IMR-90 (cell line): ENCODE results near the gene ATP5PD. TPM values are rescaled to one million over a fixed set of nuclear protein-coding genes. Genes with fewer than 3 reads are reported as not detected.
A peak's percentile ranks its signal among the peaks of the same experiment; 100 is the strongest.

ENCODE experiments used
- ATAC-seq: fragments of 200-7000 bp; cut with Tn5 transposase; 2 replicates; pipeline ENCODE4 v1.9.1; 2020; ENCODE audit warnings: low read depth, mild to moderate bottlenecking, moderate library complexity
- BruUV-seq: library from RNA; stranded (reverse); fragments of 400-500 nt; replicated peaks from 2 replicates; lab custom pipeline; 2021; lab: Mats Ljungman, UMichigan
- CTCF ChIA-PET: fragments of 300-600 bp; formaldehyde crosslinking; extraction: SDS; loops from one replicate; lab custom pipeline; 2021; ENCODE audit warnings: antibody characterized with exemption; lab: Yijun Ruan, JAX
- POLR2A ChIA-PET: fragments of 300-600 bp; sonication (Branson Sonifier 250); formaldehyde crosslinking; loops from one replicate; lab custom pipeline; 2022; ENCODE audit warnings: antibody characterized with exemption; ENCODE audit not compliant: unreplicated experiment; lab: Charles Lee
- DNase-seq: peaks from one replicate; pipeline ENCODE4 v3.0.0; 2013
- H2AFZ ChIP-seq: replicated peaks from 2 replicates; pipeline ENCODE3; 2013; ENCODE audit warnings: low read length, mild to moderate bottlenecking; ENCODE audit not compliant: poor library complexity
- H2AK5ac ChIP-seq: 2 replicates; pipeline ENCODE4 v1.6.1; 2013; ENCODE audit warnings: low read depth, low read length, inconsistent platforms
- H2AK9ac ChIP-seq: replicated peaks from 2 replicates; pipeline ENCODE3; 2013; ENCODE audit warnings: mild to moderate bottlenecking, low read depth, low read length, moderate library complexity; ENCODE audit not compliant: poor library complexity
- H2BK120ac ChIP-seq: 2 replicates; pipeline ENCODE4 v1.6.1; 2013; ENCODE audit warnings: low read depth, low read length, inconsistent platforms
- H2BK15ac ChIP-seq: 3 replicates; pipeline ENCODE4 v1.6.1; 2013; ENCODE audit warnings: low read depth, low read length, inconsistent platforms
- H2BK20ac ChIP-seq: 2 replicates; pipeline ENCODE4 v1.6.1; 2013; ENCODE audit warnings: low read depth, mild to moderate bottlenecking, inconsistent platforms, low read length, moderate library complexity
- H2BK5ac ChIP-seq: 2 replicates; pipeline ENCODE4 v1.6.1; 2013; ENCODE audit warnings: mild to moderate bottlenecking, low read depth, low read length, inconsistent platforms; ENCODE audit not compliant: poor library complexity, severe bottlenecking
- H3K14ac ChIP-seq: replicated peaks from 2 replicates; pipeline ENCODE4 v1.6.1; 2013; ENCODE audit warnings: low read depth, low read length, inconsistent platforms
- H3K18ac ChIP-seq: 2 replicates; pipeline ENCODE4 v1.6.1; 2013; ENCODE audit warnings: low read depth, low read length, control low read depth
- H3K23ac ChIP-seq: 2 replicates; pipeline ENCODE4 v1.6.1; 2013; ENCODE audit warnings: low read depth, low read length, inconsistent platforms
- H3K27ac ChIP-seq: 2 replicates; pipeline ENCODE4 v1.5.1; 2013; ENCODE audit warnings: mild to moderate bottlenecking, control low read depth, low read length; ENCODE audit not compliant: insufficient read depth
- H3K27me3 ChIP-seq: 2 replicates; pipeline ENCODE4 v1.6.1; 2013; ENCODE audit warnings: low read length; ENCODE audit not compliant: control insufficient read depth, insufficient read depth
- H3K36me3 ChIP-seq: 2 replicates; pipeline ENCODE4 v1.6.1; 2013; ENCODE audit warnings: low read length, mixed read lengths; ENCODE audit not compliant: control insufficient read depth, insufficient read depth
- H3K4ac ChIP-seq: 2 replicates; pipeline ENCODE4 v1.6.1; 2013; ENCODE audit warnings: low read depth, low read length, inconsistent platforms
- H3K4me1 ChIP-seq: 2 replicates; pipeline ENCODE4 v1.6.1; 2013; ENCODE audit warnings: low read length, mixed read lengths; ENCODE audit not compliant: control insufficient read depth, insufficient read depth
- H3K4me2 ChIP-seq: 2 replicates; pipeline ENCODE4 v1.6.1; 2013; ENCODE audit warnings: low read depth, mild to moderate bottlenecking, control low read depth, low read length, moderate library complexity
- H3K4me3 ChIP-seq: 2 replicates; pipeline ENCODE4 v1.5.1; 2013; ENCODE audit warnings: low read depth, mild to moderate bottlenecking, control low read depth, low read length, moderate library complexity; ENCODE audit not compliant: insufficient read depth
- H3K56ac ChIP-seq: 2 replicates; pipeline ENCODE4 v1.6.1; 2013; ENCODE audit warnings: low read length, inconsistent platforms; ENCODE audit not compliant: insufficient read depth; ENCODE audit errors: extremely low read depth
- H3K79me1 ChIP-seq, 2 experiments: 2 replicates each; pipeline ENCODE4 v1.6.1; 2013; ENCODE audit warnings: low read length in 2 of 2, inconsistent platforms in 1 of 2, low read depth in 1 of 2
- H3K9ac ChIP-seq: 2 replicates; pipeline ENCODE4 v1.6.1; 2013; ENCODE audit warnings: low read depth, low read length, control low read depth
- H3K9me1 ChIP-seq: 2 replicates; pipeline ENCODE4 v1.6.1; 2013; ENCODE audit warnings: low read length, inconsistent platforms; ENCODE audit not compliant: insufficient read depth
- H3K9me3 ChIP-seq: 2 replicates; pipeline ENCODE4 v1.6.1; 2013; ENCODE audit warnings: low read length; ENCODE audit not compliant: control insufficient read depth, insufficient read depth
- H4K20me1 ChIP-seq: 2 replicates; pipeline ENCODE4 v1.6.1; 2013; ENCODE audit warnings: low read length, inconsistent platforms; ENCODE audit not compliant: insufficient read depth
- H4K5ac ChIP-seq: 2 replicates; pipeline ENCODE4 v1.6.1; 2013; ENCODE audit warnings: mild to moderate bottlenecking, low read depth, low read length, control low read depth
- H4K8ac ChIP-seq, 2 experiments: 2 replicates each; pipeline ENCODE4 v1.6.1; 2013; ENCODE audit warnings: low read depth in 2 of 2, low read length in 2 of 2, control low read depth in 1 of 2, inconsistent platforms in 1 of 2
- H4K91ac ChIP-seq: 2 replicates; pipeline ENCODE4 v1.6.1; 2013; ENCODE audit warnings: low read depth, low read length, inconsistent platforms; ENCODE audit not compliant: insufficient read depth
- BHLHE40 ChIP-seq: fragments of 150-350 bp; IDR thresholded peaks from 2 replicates; pipeline ENCODE4 v1.6.1; 2016; ENCODE audit warnings: mild to moderate bottlenecking, low read depth, low read length
- CHD1 ChIP-seq: IDR thresholded peaks from 2 replicates; pipeline ENCODE4 v1.6.1; 2012; ENCODE audit warnings: low read depth, low read length, improper control_type of control experiment
- CTCF ChIP-seq: conservative IDR thresholded peaks from 2 replicates; pipeline ENCODE4 v1.5.1; 2012; ENCODE audit warnings: mild to moderate bottlenecking, low read depth, low read length, improper control_type of control experiment
- ELK1 ChIP-seq: fragments of 150-350 bp; IDR thresholded peaks from 2 replicates; pipeline ENCODE4 v1.6.1; 2016; ENCODE audit warnings: low read depth, mild to moderate bottlenecking, low read length, moderate library complexity, borderline replicate concordance
- MAFK ChIP-seq: IDR thresholded peaks from 2 replicates; pipeline ENCODE4 v1.6.1; 2012; ENCODE audit warnings: low read depth, low read length, improper control_type of control experiment
- MAZ ChIP-seq: IDR thresholded peaks from 2 replicates; pipeline ENCODE4 v1.6.1; 2012; ENCODE audit warnings: low read depth, mild to moderate bottlenecking, low read length, improper control_type of control experiment, moderate library complexity, borderline replicate concordance
- MXI1 ChIP-seq: IDR thresholded peaks from 2 replicates; pipeline ENCODE4 v1.6.1; 2012; ENCODE audit warnings: low read depth, mild to moderate bottlenecking, low read length, moderate library complexity, borderline replicate concordance
- POLR2A ChIP-seq: IDR thresholded peaks from 2 replicates; pipeline ENCODE4 v1.6.1; 2012; ENCODE audit warnings: mild to moderate bottlenecking, low read depth, low read length
- RCOR1 ChIP-seq: IDR thresholded peaks from 2 replicates; pipeline ENCODE4 v1.6.1; 2012; ENCODE audit warnings: mild to moderate bottlenecking, low read length, improper control_type of control experiment; ENCODE audit not compliant: insufficient replicate concordance
- RFX5 ChIP-seq: IDR thresholded peaks from 2 replicates; pipeline ENCODE4 v1.8.0; 2012; ENCODE audit warnings: low read depth, mild to moderate bottlenecking, low read length, moderate library complexity
- SMC3 ChIP-seq: fragments of 150-350 bp; IDR thresholded peaks from 2 replicates; pipeline ENCODE4 v1.6.1; 2016; ENCODE audit warnings: low read depth, mild to moderate bottlenecking, antibody characterized with exemption, low read length, moderate library complexity
- WGBS, 2 experiments: methylation state at CpG; one replicate each; pipeline versions ENCODE4 v1.1.5 to v1.1.7; 2013; ENCODE audit warnings: missing lambda C conversion rate in 2 of 2; ENCODE audit not compliant: insufficient read length in 1 of 2; ENCODE audit errors: extremely low coverage in 2 of 2; 5-methylcytosine and 5-hydroxymethylcytosine counted together
- dilution Hi-C: fragments of 300-500 bp; cut with HindIII; formaldehyde crosslinking; loops from one replicate; pipeline ENCODE4 v1.14.3; 2018; ENCODE audit warnings: low sequenced_read_pairs; ENCODE audit not compliant: unreplicated experiment
- in situ Hi-C: fragments of 300-500 bp; cut with MboI; formaldehyde crosslinking; loops from 3 replicates; pipeline ENCODE4 v1.14.3; 2019; ENCODE audit warnings: low sequenced_read_pairs, inconsistent platforms, mixed read lengths
- intact Hi-C: fragments of 100-400 bp; cut with micrococcal nuclease; formaldehyde crosslinking; loops from 2 replicates; pipeline ENCODE4 v1.10.0; 2022
- polyA plus RNA-seq, 3 experiments: library from polyadenylated mRNA; depleted of rRNA; stranded (reverse); fragments of >200 nt; gene quantifications; 2 replicates each; pipeline ENCODE4 v1.2.3, GENCODE V29; 2012; ENCODE audit warnings: low replicate concordance in 1 of 3
- total RNA-seq: library from RNA; depleted of rRNA; stranded (reverse); fragments of >200 nt; gene quantifications from 2 replicates; pipeline ENCODE4 v1.2.3, GENCODE V29; 2012
- TF ChIP-seq, protein P1 (sequence below): fragments of 150-350 bp; IDR thresholded peaks from 2 replicates; pipeline ENCODE4 v1.6.1; 2017; ENCODE audit warnings: mild to moderate bottlenecking, antibody characterized with exemption, low read length, low read depth

The ATP5PD gene
- total and polyA plus RNA-seq, 2 of the 4 experiments (the other 2 are of a cell fraction) = 373 to 425 TPM

DNA sequence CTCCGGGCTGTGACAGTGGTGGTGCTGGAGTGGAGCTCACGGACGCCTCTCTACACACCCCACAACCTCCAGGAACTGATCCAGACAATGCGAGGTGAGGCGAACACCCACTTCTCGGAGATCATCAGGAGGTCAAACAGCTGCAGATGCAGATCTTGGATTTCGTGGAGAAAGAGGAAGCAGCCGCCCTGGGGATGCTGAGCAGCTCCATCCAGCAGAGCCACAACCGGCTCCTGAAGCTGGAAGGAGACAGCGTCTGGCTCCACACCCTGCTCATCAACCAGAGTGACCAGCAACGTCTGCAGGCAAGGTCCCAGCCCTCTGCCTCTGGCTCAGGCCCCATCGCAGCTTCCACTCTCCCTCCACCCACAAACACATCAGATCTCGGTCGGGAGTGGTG lies 27.8 kb upstream of the ATP5PD start:
- Histone ChIP-seq H3K56ac (no peak overlapping the region), H3K79me1 (no peaks in the 10 kb centered on the region), H4K91ac (no peak overlapping the region), H2BK15ac (no peak overlapping the region), H3K9me3 (no peaks in the 10 kb centered on the region), H2BK120ac (no peak overlapping the region), H2AK5ac (no peak overlapping the region), H3K18ac (no peak overlapping the region), H3K14ac (no peak overlapping the region), H2AFZ (peak overlapping the region; percentile 37), H4K5ac (no peak overlapping the region), H3K36me3 (no peaks in the 10 kb centered on the region), H3K27ac (no peak overlapping the region), H2BK20ac (no peak overlapping the region), H3K4me1 (peaks cover 19% of the 10 kb centered on the region), H3K9me1 (peaks cover 14% of the 10 kb centered on the region), H3K23ac (no peak overlapping the region), H4K8ac (no peak overlapping the region), H2AK9ac (peak overlapping the region; percentile 68), H3K4me3 (no peak overlapping the region), H3K4me2 (no peak overlapping the region), H4K20me1 (no peaks in the 10 kb centered on the region), H3K27me3 (no peaks in the 10 kb centered on the region), H2BK5ac (no peak overlapping the region), H3K9ac (no peak overlapping the region), H3K4ac (no peak overlapping the region)
- dilution Hi-C loops (no loop called here), in situ Hi-C loops (loop anchor here (25.0 kb wide), 1 partner anchor 338 kb away; the partner anchor contains the start of gene GRB2), intact Hi-C loops (loop anchor here (5.0 kb wide), 1 partner anchor 33 kb away; the partner anchor contains the start of gene ARMC7)
- POLR2A ChIA-PET = no interaction called here
- DNase-seq (no peak), ATAC-seq (no peak)
- no peak for TF ChIP-seq RFX5
- no peak for TF ChIP-seq SMC3
- TF ChIP-seq RCOR1 = no peak
- TF ChIP-seq MXI1 = no peak
- TF ChIP-seq POLR2A = no peak
- no peak for TF ChIP-seq CTCF
- no peak for TF ChIP-seq CHD1
- no peak for TF ChIP-seq ELK1
- TF ChIP-seq BHLHE40 = no peak
- TF ChIP-seq, protein P1, sequence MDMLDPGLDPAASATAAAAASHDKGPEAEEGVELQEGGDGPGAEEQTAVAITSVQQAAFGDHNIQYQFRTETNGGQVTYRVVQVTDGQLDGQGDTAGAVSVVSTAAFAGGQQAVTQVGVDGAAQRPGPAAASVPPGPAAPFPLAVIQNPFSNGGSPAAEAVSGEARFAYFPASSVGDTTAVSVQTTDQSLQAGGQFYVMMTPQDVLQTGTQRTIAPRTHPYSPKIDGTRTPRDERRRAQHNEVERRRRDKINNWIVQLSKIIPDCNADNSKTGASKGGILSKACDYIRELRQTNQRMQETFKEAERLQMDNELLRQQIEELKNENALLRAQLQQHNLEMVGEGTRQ = no peak
- no peak for TF ChIP-seq MAFK
- TF ChIP-seq MAZ = no peak
- BruUV-seq = no TSS peak
- WGBS, 2 experiments = 61% methylated on average over 3 of the region's 14 CpGs; no CpG with 5 or more reads in 1 of the 2 experiments
- CTCF ChIA-PET = interaction anchor here (1.1 kb wide), 1 partner anchor 40 kb away, joined by 3 read pairs; no protein-coding TSS in a partner anchor
